ENCODE data around the gene CLDN5.
A peak's percentile ranks its signal among the peaks of the same experiment; 100 is the strongest.

The CLDN5 gene

GRCh38 chr22:19524170-19525115 is at the start of gene CLDN5:
TSS of gene CLDN5 (minus strand) at chr22:19524410. CDS start at chr22:19524255, 155 bp downstream.
- DNase-seq (ENCODE audit: low read depth, low spot score) = no peak

GRCh38 chr22:19571995-19572394 is 47.8 kb upstream of the CLDN5 start:
- no peak for DNase-seq (ENCODE audit: low read depth, low spot score)

GRCh38 chr22:19571207-19571795 is 47.1 kb upstream of the CLDN5 start:
- DNase-seq (ENCODE audit: low read depth, low spot score) = no peak

- DNase-seq (ENCODE audit: low read depth, low spot score) = no peak
Observed at GRCh38 chr22:19569976-19570375, 45.8 kb upstream of the CLDN5 start.

GRCh38 chr22:19569276-19569640 is 45.0 kb upstream of the CLDN5 start:
- peak; percentile 47 for DNase-seq (ENCODE audit: low read depth, low spot score)

GRCh38 chr22:19568337-19569275 is 44.4 kb upstream of the CLDN5 start:
- DNase-seq (ENCODE audit: low read depth, low spot score) = no peak

GRCh38 chr22:19567157-19568009 is 43.2 kb upstream of the CLDN5 start:
- DNase-seq (ENCODE audit: low read depth, low spot score) = no peak

GRCh38 chr22:19566279-19567156 is 42.3 kb upstream of the CLDN5 start:
- no peak for DNase-seq (ENCODE audit: low read depth, low spot score)

- DNase-seq (ENCODE audit: low read depth, low spot score) = no peak
Observed at GRCh38 chr22:19565382-19566278, 41.4 kb upstream of the CLDN5 start.

- no peak for DNase-seq (ENCODE audit: low read depth, low spot score)
Observed at GRCh38 chr22:19559956-19560355, 35.7 kb upstream of the CLDN5 start.

- no peak for DNase-seq (ENCODE audit: low read depth, low spot score)
Observed at GRCh38 chr22:19559324-19559811, 35.2 kb upstream of the CLDN5 start.

GRCh38 chr22:19556963-19557545 is 32.8 kb upstream of the CLDN5 start:
- no peak for DNase-seq (ENCODE audit: low read depth, low spot score)

- no peak for DNase-seq (ENCODE audit: low read depth, low spot score)
Observed at GRCh38 chr22:19555651-19556050, 31.4 kb upstream of the CLDN5 start.

GRCh38 chr22:19554834-19555404 is 30.7 kb upstream of the CLDN5 start:
- peak; percentile 93 for DNase-seq (ENCODE audit: low read depth, low spot score)

- no peak for DNase-seq (ENCODE audit: low read depth, low spot score)
Observed at GRCh38 chr22:19553201-19553600, 29.0 kb upstream of the CLDN5 start.

GRCh38 chr22:19550382-19550781 is 26.2 kb upstream of the CLDN5 start:
- DNase-seq (ENCODE audit: low read depth, low spot score) = no peak

GRCh38 chr22:19549428-19549827 is 25.2 kb upstream of the CLDN5 start:
- DNase-seq (ENCODE audit: low read depth, low spot score) = no peak

- no peak for DNase-seq (ENCODE audit: low read depth, low spot score)
Observed at GRCh38 chr22:19548964-19549363, 24.8 kb upstream of the CLDN5 start.
